ES-I3 (cell line): ENCODE results near the gene DISC1.

Experiments used
- H3K36me3 ChIP-seq: 2 replicates; pipeline ENCODE4 v1.6.1; 2013; ENCODE audit warnings: mild to moderate bottlenecking, low read length, control low read depth, moderate library complexity; ENCODE audit not compliant: insufficient read depth
- H3K4me1 ChIP-seq: 2 replicates; pipeline ENCODE4 v1.6.1; 2013; ENCODE audit warnings: mild to moderate bottlenecking, control low read depth, low read length; ENCODE audit not compliant: insufficient read depth
- H3K9ac ChIP-seq: 2 replicates; pipeline ENCODE4 v1.6.1; 2013; ENCODE audit warnings: low read depth, mild to moderate bottlenecking, low read length, moderate library complexity
- H3K9me3 ChIP-seq: 2 replicates; pipeline ENCODE4 v1.6.1; 2013; ENCODE audit warnings: mild to moderate bottlenecking, low read length, moderate library complexity; ENCODE audit not compliant: control insufficient read depth, insufficient read depth

Gene DISC1

GRCh38 chr1:231807541-231807940 lies 181.0 kb downstream of the DISC1 start:
- Histone ChIP-seq H3K9me3 (no peaks in the 10 kb centered on the region), H3K36me3 (no peaks in the 10 kb centered on the region; the same call in 1 of the 2 replicates), H3K9ac (no peak overlapping the region), H3K4me1 (no peaks in the 10 kb centered on the region)

GRCh38 chr1:231808116-231808515 lies 181.5 kb downstream of the DISC1 start:
- no peaks in the 10 kb centered on the region; the same call in 1 of the 2 replicates for H3K36me3 ChIP-seq
- H3K4me1 ChIP-seq, result no peaks in the 10 kb centered on the region
- no peaks in the 10 kb centered on the region for H3K9me3 ChIP-seq
- no peak overlapping the region for H3K9ac ChIP-seq

- no peak overlapping the region for H3K9ac ChIP-seq
- H3K9me3 ChIP-seq, result no peaks in the 10 kb centered on the region
- H3K36me3 ChIP-seq, result no peaks in the 10 kb centered on the region; the same call in 1 of the 2 replicates
- no peaks in the 10 kb centered on the region for H3K4me1 ChIP-seq
Observed at GRCh38 chr1:231808990-231809389, 182.4 kb downstream of the DISC1 start.

- no peaks in the 10 kb centered on the region for H3K36me3 ChIP-seq
- no peak overlapping the region for H3K9ac ChIP-seq
- H3K4me1 ChIP-seq, result no peaks in the 10 kb centered on the region
- H3K9me3 ChIP-seq, result no peaks in the 10 kb centered on the region
Observed at GRCh38 chr1:231810415-231810814, 183.8 kb downstream of the DISC1 start.

GRCh38 chr1:231814021-231814420 lies 187.4 kb downstream of the DISC1 start:
- no peaks in the 10 kb centered on the region for H3K36me3 ChIP-seq
- no peaks in the 10 kb centered on the region for H3K9me3 ChIP-seq
- H3K4me1 ChIP-seq, result no peaks in the 10 kb centered on the region
- no peak overlapping the region for H3K9ac ChIP-seq

- Histone ChIP-seq H3K9ac (no peak overlapping the region), H3K4me1 (no peaks in the 10 kb centered on the region), H3K36me3 (no peaks in the 10 kb centered on the region), H3K9me3 (no peaks in the 10 kb centered on the region)
Observed at GRCh38 chr1:231814521-231814920, 187.9 kb downstream of the DISC1 start.

GRCh38 chr1:231817801-231818200 lies 191.2 kb downstream of the DISC1 start:
- H3K9ac ChIP-seq, result no peak overlapping the region
- H3K4me1 ChIP-seq, result no peaks in the 10 kb centered on the region
- no peaks in the 10 kb centered on the region for H3K9me3 ChIP-seq
- no peaks in the 10 kb centered on the region for H3K36me3 ChIP-seq

GRCh38 chr1:231818337-231818736 lies 191.7 kb downstream of the DISC1 start:
- no peak overlapping the region for H3K9ac ChIP-seq
- no peaks in the 10 kb centered on the region for H3K4me1 ChIP-seq
- H3K9me3 ChIP-seq, result no peaks in the 10 kb centered on the region
- no peaks in the 10 kb centered on the region for H3K36me3 ChIP-seq

GRCh38 chr1:231821281-231821680 lies 194.7 kb downstream of the DISC1 start:
- Histone ChIP-seq H3K4me1 (no peaks in the 10 kb centered on the region), H3K9me3 (no peaks in the 10 kb centered on the region), H3K36me3 (no peaks in the 10 kb centered on the region), H3K9ac (no peak overlapping the region)

- no peaks in the 10 kb centered on the region for H3K36me3 ChIP-seq
- H3K9ac ChIP-seq, result no peak overlapping the region
- no peaks in the 10 kb centered on the region for H3K4me1 ChIP-seq
- H3K9me3 ChIP-seq, result no peaks in the 10 kb centered on the region
Observed at GRCh38 chr1:231822041-231822440, 195.5 kb downstream of the DISC1 start.

GRCh38 chr1:231826566-231826965 lies 200.0 kb downstream of the DISC1 start:
- Histone ChIP-seq H3K36me3 (no peaks in the 10 kb centered on the region), H3K9ac (no peak overlapping the region), H3K9me3 (no peaks in the 10 kb centered on the region), H3K4me1 (no peaks in the 10 kb centered on the region)

GRCh38 chr1:231827337-231828105 lies 200.9 kb downstream of the DISC1 start:
- H3K9ac ChIP-seq, result no peak overlapping the region
- no peaks in the 10 kb centered on the region for H3K36me3 ChIP-seq
- no peaks in the 10 kb centered on the region for H3K4me1 ChIP-seq
- no peaks in the 10 kb centered on the region for H3K9me3 ChIP-seq

- Histone ChIP-seq H3K9me3 (no peaks in the 10 kb centered on the region), H3K9ac (no peak overlapping the region), H3K36me3 (no peaks in the 10 kb centered on the region), H3K4me1 (no peaks in the 10 kb centered on the region)
Observed at GRCh38 chr1:231828182-231828920, 201.8 kb downstream of the DISC1 start.

- no peak overlapping the region for H3K9ac ChIP-seq
- H3K4me1 ChIP-seq, result no peaks in the 10 kb centered on the region
- H3K9me3 ChIP-seq, result no peaks in the 10 kb centered on the region
- no peaks in the 10 kb centered on the region for H3K36me3 ChIP-seq
Observed at GRCh38 chr1:231829332-231829731, 202.7 kb downstream of the DISC1 start.
